Endothelial cell of umbilical vein (primary cell): ENCODE measurements around the gene KCNS1. TPM values are rescaled to one million over a fixed set of nuclear protein-coding genes. Genes with fewer than 3 reads are reported as not detected.

Source experiments
- BruUV-seq: library from RNA; stranded (reverse); fragments of 400-500 nt; replicated peaks from 2 replicates; lab custom pipeline; 2021; lab: Mats Ljungman, UMichigan
- CTCF ChIA-PET: fragments of 300-600, 350-600 bp; sonication (Branson Sonifier 250); formaldehyde crosslinking; loops from one replicate; lab custom pipeline; 2021; ENCODE audit warnings: antibody characterized with exemption, inconsistent platforms; lab: Charles Lee
- POLR2A ChIA-PET: fragments of 300-600, 350-600 bp; sonication (Branson Sonifier 250); formaldehyde crosslinking; loops from one replicate; lab custom pipeline; 2021; ENCODE audit warnings: antibody characterized with exemption, inconsistent platforms; lab: Charles Lee
- DNase-seq: peaks from one replicate; pipeline ENCODE4 v3.0.0-alpha.2; 2011; ENCODE audit warnings: low read depth, low spot score
- FAIRE-seq: peaks from 2 replicates; lab custom pipeline; 2011; peaks lifted over from hg19 to GRCh38; lab: Jason Lieb, UNC
- H2AFZ ChIP-seq: 2 replicates; pipeline ENCODE4 v1.6.0; 2012; ENCODE audit warnings: low read depth, low read length, control low read depth, inconsistent platforms
- H3K27ac ChIP-seq: 2 replicates; pipeline ENCODE4 v1.5.1; 2011; ENCODE audit warnings: low read depth, mild to moderate bottlenecking, control low read depth, low read length, moderate library complexity; ENCODE audit not compliant: insufficient read depth
- H3K27me3 ChIP-seq, 2 experiments: 2 replicates each; pipeline versions ENCODE4 v1.6.0 to v1.6.1; 2011; ENCODE audit warnings: low read length in 2 of 2, mixed read lengths in 1 of 2; ENCODE audit not compliant: control insufficient read depth in 2 of 2, insufficient read depth in 2 of 2
- H3K36me3 ChIP-seq, 2 experiments: 2 replicates in 1 of 2; 3 replicates in 1 of 2; pipeline ENCODE4 v1.5.1; 2011; ENCODE audit warnings: low read length in 2 of 2, mild to moderate bottlenecking in 1 of 2, moderate library complexity in 1 of 2; ENCODE audit not compliant: control insufficient read depth in 2 of 2, insufficient read depth in 2 of 2; ENCODE audit errors: extremely low read depth in 1 of 2
- H3K4me1 ChIP-seq: 3 replicates; pipeline ENCODE4 v1.5.1; 2011; ENCODE audit warnings: mild to moderate bottlenecking, low read length; ENCODE audit not compliant: control insufficient read depth, insufficient read depth; ENCODE audit errors: extremely low read depth
- H3K4me2 ChIP-seq: 2 replicates; pipeline ENCODE4 v1.6.1; 2011; ENCODE audit warnings: low read length, control low read depth, mixed read lengths; ENCODE audit not compliant: insufficient read depth
- H3K4me3 ChIP-seq, 3 experiments: fragments of 200-600 bp in 1 of 3; sonication (generic), shearing (Covaris generic) in 1 of 3; replicated peaks in 1 of 3; 2 replicates each; pipeline ENCODE4 v1.5.1; 2011 to 2016; ENCODE audit warnings: control low read depth in 3 of 3, low read length in 3 of 3, mild to moderate bottlenecking in 2 of 3, inconsistent platforms in 1 of 3, low read depth in 1 of 3, moderate library complexity in 1 of 3; ENCODE audit not compliant: insufficient read depth in 1 of 3
- H3K79me2 ChIP-seq: 2 replicates; pipeline ENCODE4 v1.6.0; 2012; ENCODE audit warnings: low read length, inconsistent platforms; ENCODE audit not compliant: control insufficient read depth, insufficient read depth
- H3K9ac ChIP-seq: replicated peaks from 2 replicates; pipeline ENCODE3; 2011; ENCODE audit warnings: low read length, control low read depth; ENCODE audit not compliant: insufficient read depth; ENCODE audit errors: extremely low read depth
- H3K9me1 ChIP-seq: replicated peaks from 3 replicates; pipeline ENCODE4 v1.6.0; 2011; ENCODE audit warnings: mild to moderate bottlenecking, low read length; ENCODE audit not compliant: control insufficient read depth, insufficient read depth; ENCODE audit errors: extremely low read depth
- H3K9me3 ChIP-seq: replicated peaks from 2 replicates; pipeline ENCODE4 v1.5.1; 2012; ENCODE audit warnings: low read length, inconsistent platforms; ENCODE audit not compliant: control insufficient read depth, insufficient read depth
- H4K20me1 ChIP-seq: replicated peaks from 2 replicates; pipeline ENCODE3; 2011; ENCODE audit warnings: mild to moderate bottlenecking, low read length; ENCODE audit not compliant: control insufficient read depth, insufficient read depth; ENCODE audit errors: extremely low read depth
- EZH2 ChIP-seq: IDR thresholded peaks from 2 replicates; pipeline ENCODE4 v1.6.1; 2012; ENCODE audit warnings: borderline replicate concordance, low read depth, mild to moderate bottlenecking, moderate library complexity, low read length, inconsistent platforms; ENCODE audit not compliant: severe bottlenecking
- FOS ChIP-seq: IDR thresholded peaks from 2 replicates; pipeline ENCODE4 v1.6.1; 2011; ENCODE audit warnings: mild to moderate bottlenecking, low read length, moderate library complexity, borderline replicate concordance; ENCODE audit not compliant: insufficient read depth
- JUN ChIP-seq: IDR thresholded peaks from 2 replicates; pipeline ENCODE4 v1.6.1; 2011; ENCODE audit warnings: borderline replicate concordance, low read depth; ENCODE audit not compliant: insufficient read length, insufficient read depth
- POLR2A ChIP-seq: IDR thresholded peaks from 2 replicates; pipeline ENCODE4 v1.6.1; 2012; ENCODE audit warnings: low read depth, mild to moderate bottlenecking, control low read depth, low read length
- POLR2AphosphoS5 ChIP-seq: IDR thresholded peaks from 2 replicates; pipeline ENCODE4 v1.6.1; 2012; ENCODE audit warnings: low read depth, mild to moderate bottlenecking, control low read depth, low read length, moderate library complexity; ENCODE audit not compliant: insufficient read depth
- dilution Hi-C: fragments of 300-500 bp; cut with MboI; formaldehyde crosslinking; loops from one replicate; pipeline ENCODE4 v1.15.0; 2019; ENCODE audit warnings: low sequenced_read_pairs; ENCODE audit not compliant: extremely low pct_ligation_motif_present
- intact Hi-C: fragments of 100-400 bp; cut with micrococcal nuclease; formaldehyde crosslinking; loops from one replicate; pipeline ENCODE4 v1.10.0; 2022
- polyA plus RNA-seq, 4 experiments: library from polyadenylated mRNA; depleted of rRNA in 3 of 4; stranded (reverse) in 3 of 4; unstranded in 1 of 4; fragments of >200 nt; gene quantifications; 2 replicates each; pipeline versions ENCODE4 v1.2.1 to v1.2.3, GENCODE V29; 2011 to 2012; ENCODE audit warnings: missing spikeins in 1 of 4
- total RNA-seq: library from RNA; stranded (reverse); gene quantifications from 2 replicates; pipeline ENCODE4 v1.2.3, GENCODE V29; 2021
- TF ChIP-seq, protein P1 (sequence below), 2 donors: IDR thresholded peaks; 1 replicate in 1 of 2; 2 replicates in 1 of 2; pipeline ENCODE4 v1.5.1; 2011; ENCODE audit warnings: low read length in 2 of 2, mild to moderate bottlenecking in 2 of 2, moderate library complexity in 2 of 2, control low read depth in 1 of 2, inconsistent platforms in 1 of 2, low read depth in 1 of 2; ENCODE audit not compliant: insufficient read depth in 1 of 2; ENCODE audit errors: extremely low read depth in 1 of 2

KCNS1 gene
- total and polyA plus RNA-seq, 2 donors (not counting 3 experiments of a cell fraction or from before 2014, with no cell fraction given), result 0.14 to 0.29 TPM

DNA sequence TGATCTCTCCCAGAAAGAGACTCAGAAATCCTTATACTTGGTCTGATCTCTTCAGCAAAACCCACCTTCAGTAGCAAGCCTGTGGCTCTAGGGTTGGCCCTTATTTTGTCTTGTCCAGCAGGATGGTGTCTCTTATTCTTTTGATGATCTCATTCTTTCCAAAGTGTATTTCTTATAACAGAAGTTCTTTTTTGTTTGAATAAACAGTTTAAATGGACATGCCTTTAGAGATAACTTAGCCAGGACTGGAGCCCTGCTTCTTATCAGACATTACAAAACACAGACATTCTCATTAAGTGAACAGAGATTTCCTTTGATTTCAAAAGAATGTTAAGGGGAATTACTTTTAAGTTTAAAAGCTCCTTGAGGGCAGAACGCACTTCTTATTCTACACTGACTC lies 31.7 kb downstream of the KCNS1 start:
- no peak overlapping the region for H3K9ac ChIP-seq
- no peaks in the 10 kb centered on the region for H4K20me1 ChIP-seq
- H2AFZ ChIP-seq, result no peak overlapping the region
- ChIA-PET CTCF (interaction anchor here (1.0 kb wide), 1 partner anchor 27 kb away, joined by 4 read pairs; no protein-coding TSS in a partner anchor), POLR2A (no interaction called here)
- intact Hi-C loops (no loop called here), dilution Hi-C loops (no loop called here)
- no peak overlapping the region for H3K4me2 ChIP-seq
- no peaks in the 10 kb centered on the region for H3K36me3 ChIP-seq
- H3K9me1 ChIP-seq, result peaks cover 3% of the 10 kb centered on the region
- BruUV-seq, result no TSS peak
- H3K27ac ChIP-seq, result no peak overlapping the region
- peak; percentile 34 for DNase-seq
- peaks cover 2% of the 10 kb centered on the region for H3K79me2 ChIP-seq
- no peaks in the 10 kb centered on the region for H3K9me3 ChIP-seq
- no peaks in the 10 kb centered on the region for H3K27me3 ChIP-seq
- peaks cover 8% of the 10 kb centered on the region for H3K4me1 ChIP-seq
- FAIRE-seq, result no peak
- no peak overlapping the region for H3K4me3 ChIP-seq
- TF ChIP-seq, protein P1, sequence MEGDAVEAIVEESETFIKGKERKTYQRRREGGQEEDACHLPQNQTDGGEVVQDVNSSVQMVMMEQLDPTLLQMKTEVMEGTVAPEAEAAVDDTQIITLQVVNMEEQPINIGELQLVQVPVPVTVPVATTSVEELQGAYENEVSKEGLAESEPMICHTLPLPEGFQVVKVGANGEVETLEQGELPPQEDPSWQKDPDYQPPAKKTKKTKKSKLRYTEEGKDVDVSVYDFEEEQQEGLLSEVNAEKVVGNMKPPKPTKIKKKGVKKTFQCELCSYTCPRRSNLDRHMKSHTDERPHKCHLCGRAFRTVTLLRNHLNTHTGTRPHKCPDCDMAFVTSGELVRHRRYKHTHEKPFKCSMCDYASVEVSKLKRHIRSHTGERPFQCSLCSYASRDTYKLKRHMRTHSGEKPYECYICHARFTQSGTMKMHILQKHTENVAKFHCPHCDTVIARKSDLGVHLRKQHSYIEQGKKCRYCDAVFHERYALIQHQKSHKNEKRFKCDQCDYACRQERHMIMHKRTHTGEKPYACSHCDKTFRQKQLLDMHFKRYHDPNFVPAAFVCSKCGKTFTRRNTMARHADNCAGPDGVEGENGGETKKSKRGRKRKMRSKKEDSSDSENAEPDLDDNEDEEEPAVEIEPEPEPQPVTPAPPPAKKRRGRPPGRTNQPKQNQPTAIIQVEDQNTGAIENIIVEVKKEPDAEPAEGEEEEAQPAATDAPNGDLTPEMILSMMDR (IDR thresholded peaks at IDR 0.05; ENCODE audit: extremely low read depth in 1 of 2, insufficient read depth in 1 of 2, low read depth in 1 of 2, low read length in 2 of 2), result no peak
- TF ChIP-seq POLR2A, result no peak

DNA sequence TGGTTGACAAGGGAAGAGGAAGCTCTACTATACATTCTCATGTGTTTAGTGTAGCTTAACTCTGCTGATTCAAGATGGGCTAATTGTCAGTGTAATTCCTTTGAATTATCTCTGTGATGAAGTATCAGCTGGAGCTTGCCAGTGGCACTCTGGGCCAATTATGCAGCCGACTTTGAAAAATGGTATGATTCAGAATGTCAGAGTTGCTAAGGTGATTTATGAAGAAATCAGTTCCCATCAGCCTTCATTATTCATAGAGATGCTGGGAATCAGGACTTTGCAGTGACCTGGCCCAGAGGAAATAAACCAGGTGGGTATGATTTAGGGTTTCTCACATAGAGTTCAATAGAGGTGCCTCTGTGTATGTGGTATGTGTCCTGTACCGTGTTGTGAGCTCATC lies 33.4 kb downstream of the KCNS1 start:
- Histone ChIP-seq H3K27me3 (no peaks in the 10 kb centered on the region), H3K4me3 (no peak overlapping the region), H3K4me1 (peaks cover 8% of the 10 kb centered on the region), H3K36me3 (no peaks in the 10 kb centered on the region), H3K9me1 (peaks cover 3% of the 10 kb centered on the region), H4K20me1 (no peaks in the 10 kb centered on the region), H3K9me3 (no peaks in the 10 kb centered on the region), H3K27ac (no peak overlapping the region), H3K79me2 (peaks cover 3% of the 10 kb centered on the region), H3K9ac (no peak overlapping the region), H2AFZ (no peak overlapping the region), H3K4me2 (no peak overlapping the region)
- dilution Hi-C loops (no loop called here), intact Hi-C loops (no loop called here)
- no peak for TF ChIP-seq FOS
- TF ChIP-seq EZH2, result no peak
- TF ChIP-seq POLR2AphosphoS5, result no peak
- TF ChIP-seq JUN, result no peak
- no TSS peak for BruUV-seq
- FAIRE-seq (no peak), DNase-seq (no peak)
- POLR2A ChIA-PET, result no interaction called here
- CTCF ChIA-PET, result interaction anchor here (0.6 to 2.1 kb wide), 6 partner anchors 11 to 226 kb away, joined by 3 to 7 read pairs (median 4); no protein-coding TSS in a partner anchor
